HG03571 (cell line): ENCODE results near the gene UBE2Z.
"Not testable (repeated sequence)": the region's sequence is repeated elsewhere in the genome, so short reads cannot be mapped to it uniquely, and the experiment has no call there.

ENCODE experiments used
- ATAC-seq: cut with Tn5 transposase; IDR thresholded peaks from one replicate; pipeline ENCODE4 v1.9.1; 2021; ENCODE audit not compliant: unreplicated experiment

The UBE2Z gene

DNA sequence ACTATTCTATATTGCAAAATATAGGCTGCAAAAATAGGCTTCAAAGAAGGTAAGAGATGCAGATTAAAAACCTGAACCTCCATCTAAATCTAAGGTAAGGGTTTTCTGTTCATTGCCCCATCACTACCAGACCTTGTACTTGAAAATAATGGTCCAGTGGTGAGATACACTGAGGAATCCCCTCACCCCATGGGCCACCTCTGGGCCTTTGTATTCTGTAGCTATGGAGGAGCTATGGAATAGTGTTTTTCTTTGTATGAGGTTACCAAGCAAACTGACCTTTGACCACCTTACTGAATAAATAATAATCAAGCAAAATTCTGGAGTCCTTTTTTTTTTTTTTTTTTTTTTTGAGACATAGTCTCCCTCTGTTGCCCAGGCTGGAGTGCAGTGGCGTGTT lies 4.8 kb upstream of the UBE2Z start:
- no peak for ATAC-seq

GRCh38 chr17:48904428-48904827 lies 3.8 kb upstream of the UBE2Z start:
- no peak for ATAC-seq

DNA sequence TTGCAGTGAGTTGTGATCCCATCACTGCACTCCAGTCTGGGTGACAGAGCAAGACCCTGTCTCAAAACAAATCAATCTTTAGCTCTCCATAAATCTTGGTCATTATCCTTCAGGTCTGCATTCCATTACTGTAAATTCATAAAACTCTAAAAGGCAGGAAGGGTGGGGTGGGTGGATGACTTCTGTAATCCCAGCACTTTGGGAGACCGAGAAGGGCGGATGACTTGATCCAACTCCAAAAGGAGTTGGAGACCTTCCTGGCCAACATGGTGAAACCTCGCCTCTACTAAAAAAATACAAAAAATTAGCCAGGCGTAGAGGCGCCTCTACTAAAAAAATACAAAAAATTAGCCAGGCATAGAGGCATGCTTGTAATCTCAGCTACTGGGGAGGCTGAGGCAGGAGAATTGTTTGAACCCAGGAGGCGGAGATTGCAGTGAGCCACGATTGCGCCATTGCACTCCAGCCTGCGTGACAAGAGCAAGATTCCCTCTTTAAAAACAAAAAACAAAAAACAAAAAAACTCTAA lies 2.2 kb upstream of the UBE2Z start:
- ATAC-seq: no peak

- no peak for ATAC-seq
These were observed 527 bp upstream of the UBE2Z start for GRCh38 chr17:48907713-48908046.

GRCh38 chr17:48908853-48909394 lies 717 bp downstream of the UBE2Z start:
- peak; percentile 42 for ATAC-seq

- no peak for ATAC-seq
These were observed 1.6 kb downstream of the UBE2Z start for GRCh38 chr17:48909783-48910182.

GRCh38 chr17:48910370-48910769 lies 2.2 kb downstream of the UBE2Z start:
- no peak for ATAC-seq

- ATAC-seq: no peak
These were observed 4.3 kb downstream of the UBE2Z start for GRCh38 chr17:48912476-48912875.

DNA sequence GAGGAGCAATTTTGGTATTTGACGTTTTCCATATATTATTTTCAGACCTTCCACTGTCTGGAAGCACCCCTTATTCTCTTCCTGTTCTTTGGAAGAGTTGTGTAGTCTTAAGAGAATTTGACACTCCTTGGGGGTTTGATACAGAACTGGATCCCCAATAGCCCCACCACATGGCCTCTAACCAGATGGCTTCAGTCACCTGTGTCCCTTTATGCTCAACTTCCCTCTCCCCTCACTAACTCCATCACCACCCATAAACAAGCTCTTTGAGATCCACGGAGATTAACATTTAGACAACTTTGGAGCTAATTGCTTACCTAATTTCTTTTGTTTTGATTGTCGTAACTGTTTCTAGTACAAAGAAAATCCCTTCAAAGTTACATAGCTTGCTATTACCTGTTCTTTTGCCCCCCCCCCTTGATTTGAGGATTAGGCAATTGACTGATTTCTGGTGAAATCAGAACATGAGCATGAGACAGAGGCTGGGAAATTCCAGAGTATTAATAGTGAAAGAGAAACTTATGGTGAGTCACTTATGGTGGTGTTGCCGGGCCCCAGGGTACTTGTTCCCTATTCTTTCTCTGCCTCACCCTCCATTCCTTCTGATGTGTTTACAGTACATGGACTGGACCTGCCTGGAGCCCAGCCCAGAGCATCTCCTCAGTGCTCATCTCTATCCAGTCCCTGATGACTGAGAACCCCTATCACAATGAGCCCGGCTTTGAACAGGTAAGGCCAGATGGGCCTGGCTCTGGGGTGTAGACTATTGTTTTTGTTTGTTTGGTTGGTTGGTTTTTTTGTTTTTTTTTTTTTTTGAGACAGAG lies 7.5 kb downstream of the UBE2Z start:
- peak; percentile 62 for ATAC-seq

DNA sequence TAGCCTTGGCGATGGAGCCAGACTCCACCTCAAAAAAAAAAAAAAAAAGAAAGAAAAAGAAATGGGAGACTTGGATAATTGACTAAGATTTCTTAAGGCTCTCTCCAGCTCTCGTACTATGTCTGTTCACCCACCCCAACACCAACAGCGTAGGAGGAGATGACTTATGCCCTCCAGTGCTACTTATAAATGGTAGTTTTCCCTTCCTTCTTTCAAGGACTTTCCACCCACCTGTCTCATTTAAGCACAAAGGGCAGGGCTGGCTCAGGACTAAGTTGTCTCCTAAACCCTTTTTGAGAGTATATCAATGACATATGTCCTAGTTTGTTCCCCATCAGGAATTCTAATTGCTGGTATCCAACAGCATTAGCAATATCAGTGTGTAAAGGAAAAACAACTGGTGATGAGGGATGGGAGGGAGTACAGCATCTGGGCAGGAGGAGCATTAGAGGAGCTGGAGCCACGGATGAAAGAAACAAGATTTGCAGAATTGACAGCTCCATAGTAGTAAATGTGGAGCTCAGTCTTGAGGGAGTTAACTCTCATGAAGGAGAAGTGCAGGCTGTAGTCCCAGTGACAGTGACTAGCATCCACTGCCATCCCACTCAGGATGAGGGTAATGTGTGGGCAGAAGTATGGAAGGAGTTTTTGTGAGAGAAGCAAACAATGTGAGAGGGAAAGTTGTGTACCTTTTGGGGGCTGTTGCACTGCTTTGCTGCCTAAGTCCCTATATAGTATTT lies 17.2 kb downstream of the UBE2Z start:
- ATAC-seq: no peak

GRCh38 chr17:48925991-48926342 lies 17.8 kb downstream of the UBE2Z start:
- no peak for ATAC-seq

DNA sequence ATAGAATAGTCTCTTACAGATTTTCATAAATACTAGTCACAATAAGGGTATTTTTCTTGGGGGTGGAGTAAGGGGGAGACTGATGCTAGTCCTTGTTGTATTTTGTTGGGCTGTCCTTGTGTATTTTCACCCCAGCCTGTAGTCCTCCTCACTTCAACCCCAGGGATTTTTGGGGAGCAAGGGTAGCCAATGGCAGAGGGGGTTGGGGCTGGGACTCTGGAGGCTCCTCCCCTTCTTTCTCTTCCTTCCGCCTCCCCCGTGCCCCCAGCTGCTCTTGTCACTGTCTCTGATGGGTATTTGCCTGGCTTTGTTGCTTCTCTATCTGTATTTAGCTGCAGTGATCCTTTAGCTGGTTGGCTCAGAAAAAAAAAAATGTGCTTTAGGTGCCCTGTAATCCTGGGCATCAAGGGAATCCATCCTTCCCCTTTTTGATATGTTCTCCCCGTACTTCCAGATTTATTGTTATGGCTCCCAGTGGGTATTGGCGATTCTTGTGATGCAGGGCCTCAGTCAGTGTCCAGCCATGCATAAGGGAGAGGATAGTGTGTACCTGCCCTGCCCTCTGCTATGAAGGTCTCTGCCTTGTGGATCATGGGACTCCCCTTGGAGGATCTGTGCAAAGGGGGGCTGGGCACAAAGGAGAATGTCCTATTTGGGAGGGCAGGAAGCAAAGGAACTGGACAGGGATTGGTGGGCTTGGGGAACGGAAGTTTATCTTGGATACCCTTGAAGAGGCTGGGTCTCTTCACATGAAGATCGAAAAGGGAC lies 20.0 kb downstream of the UBE2Z start:
- no peak for ATAC-seq

DNA sequence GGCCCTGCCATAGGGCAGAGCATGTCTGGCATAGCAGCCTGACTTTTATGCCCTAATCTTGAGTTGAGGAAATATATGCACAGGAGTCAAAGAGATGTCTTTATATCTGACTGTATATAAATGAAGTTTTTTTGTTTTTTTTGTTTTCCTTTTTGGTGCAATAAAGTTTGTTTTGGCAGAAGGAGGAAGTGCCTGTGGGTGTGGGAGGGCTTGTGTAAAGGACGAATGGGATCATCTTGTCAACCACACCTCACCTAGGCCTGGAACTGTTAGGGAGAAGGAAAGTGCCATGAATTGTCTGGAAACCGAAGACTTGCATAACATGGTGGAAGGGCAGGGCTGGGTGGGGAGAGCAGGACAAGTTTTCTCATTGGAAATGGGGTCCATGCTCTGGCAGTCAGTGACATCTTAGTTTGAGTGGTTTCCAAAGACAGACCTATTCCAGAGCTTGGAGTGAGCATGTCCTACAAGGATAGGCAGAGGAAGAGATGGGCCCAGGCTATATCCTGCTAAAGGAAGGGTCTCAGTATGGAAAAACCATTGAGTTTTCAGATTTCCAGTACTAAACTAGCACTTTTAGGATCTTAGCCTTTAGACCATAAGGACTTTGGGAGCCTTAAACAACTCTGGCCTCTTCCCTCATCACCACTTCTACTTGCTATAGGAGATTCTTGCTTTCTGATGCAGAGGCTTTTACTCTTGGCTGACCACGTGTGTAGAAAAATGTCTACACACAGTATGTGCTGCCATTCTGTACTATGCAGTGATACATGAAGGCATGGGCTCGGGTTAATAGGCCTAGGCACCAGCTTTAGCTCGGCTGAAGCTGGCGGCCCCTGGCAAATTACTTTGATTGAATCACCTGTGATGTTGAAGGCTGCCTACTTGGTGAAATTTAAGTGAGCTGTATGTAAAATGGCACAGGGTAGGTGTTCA lies 20.9 kb downstream of the UBE2Z start:
- ATAC-seq: no peak

- no peak for ATAC-seq
These were observed 21.6 kb downstream of the UBE2Z start for GRCh38 chr17:48929812-48930165.

- no peak for ATAC-seq
These were observed 22.2 kb downstream of the UBE2Z start for GRCh38 chr17:48930435-48930873.

DNA sequence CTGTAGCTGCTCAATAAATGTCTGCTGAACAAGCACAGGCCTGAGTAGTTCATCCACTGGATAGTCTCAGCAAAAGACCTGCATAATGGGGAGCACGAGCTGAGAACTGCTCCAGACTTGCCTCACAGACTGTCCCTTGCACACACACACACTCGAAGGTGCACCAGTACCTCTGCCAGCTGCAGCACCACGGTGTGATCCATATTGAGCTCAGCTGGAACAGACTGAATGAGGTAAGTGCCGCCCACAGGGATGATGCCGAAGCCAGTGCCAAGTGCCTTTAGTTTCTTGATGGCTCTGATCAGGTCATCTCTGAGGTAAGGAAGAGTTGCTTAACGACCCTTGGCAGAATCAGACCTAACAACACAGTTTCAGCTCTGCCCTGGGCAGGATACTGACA lies 24.8 kb downstream of the UBE2Z start:
- no peak for ATAC-seq

DNA sequence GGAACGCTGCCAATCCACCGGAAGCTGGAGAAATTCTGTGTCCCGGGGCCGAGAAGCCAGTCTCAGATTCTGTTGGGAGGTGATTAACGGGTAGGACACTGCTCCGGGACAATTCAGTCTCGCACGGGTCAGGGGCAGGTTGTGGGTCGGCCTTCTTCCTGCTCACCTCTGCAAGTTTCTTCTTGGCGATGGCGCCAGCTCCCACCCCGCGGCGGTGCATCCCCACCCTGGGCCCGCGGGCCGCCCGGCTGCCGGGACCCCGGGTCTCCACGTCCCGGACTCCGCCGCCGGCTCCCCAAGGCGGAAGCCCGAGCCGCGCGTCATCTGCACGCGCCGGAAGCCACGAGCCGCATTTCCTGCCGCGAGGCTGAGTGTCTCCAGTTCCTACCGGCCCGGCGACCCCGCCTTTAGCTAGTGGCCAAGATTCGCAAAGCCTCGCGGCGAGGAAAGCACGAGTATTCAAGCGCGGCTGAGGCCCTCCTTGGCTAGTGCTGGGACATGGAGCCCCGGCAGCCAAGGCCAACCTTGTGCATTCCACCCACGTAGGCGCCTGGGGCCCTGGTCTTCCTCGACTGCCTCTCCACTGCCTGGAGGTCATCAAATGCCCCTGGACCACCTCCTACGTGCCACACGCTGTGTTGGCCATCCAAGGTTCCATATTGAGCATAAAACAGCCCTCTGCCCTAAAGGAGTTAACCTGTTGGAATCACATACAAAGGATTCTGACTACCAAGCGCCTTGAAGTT lies 36.5 kb downstream of the UBE2Z start, which contains the start of gene SNF8:
Gene SNF8, minus strand, starts transcription at position 328 of the 746 bp plus-strand sequence. Its CDS starts 108 bp downstream, at position 220.
- ATAC-seq: peak; percentile 83

DNA sequence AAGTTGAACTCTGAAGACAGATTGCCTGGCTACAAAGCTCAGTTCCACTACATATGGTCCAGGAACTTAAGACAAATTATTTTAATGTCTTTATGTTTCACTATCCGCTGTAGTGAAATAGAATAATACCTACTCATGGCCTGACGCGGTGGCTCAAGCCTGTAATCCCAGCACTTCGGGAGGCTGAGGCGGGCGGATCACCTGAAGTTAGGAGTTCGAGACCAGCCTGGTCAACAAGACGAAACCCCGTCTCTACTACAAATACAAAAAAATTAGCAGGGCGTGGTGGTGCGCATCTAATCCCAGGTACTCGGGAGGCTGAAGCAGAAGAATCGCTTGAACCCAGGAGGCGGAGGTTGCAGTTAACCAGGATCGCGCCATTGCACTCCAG lies 37.0 kb downstream of the UBE2Z start:
- not testable (repeated sequence) for ATAC-seq

DNA sequence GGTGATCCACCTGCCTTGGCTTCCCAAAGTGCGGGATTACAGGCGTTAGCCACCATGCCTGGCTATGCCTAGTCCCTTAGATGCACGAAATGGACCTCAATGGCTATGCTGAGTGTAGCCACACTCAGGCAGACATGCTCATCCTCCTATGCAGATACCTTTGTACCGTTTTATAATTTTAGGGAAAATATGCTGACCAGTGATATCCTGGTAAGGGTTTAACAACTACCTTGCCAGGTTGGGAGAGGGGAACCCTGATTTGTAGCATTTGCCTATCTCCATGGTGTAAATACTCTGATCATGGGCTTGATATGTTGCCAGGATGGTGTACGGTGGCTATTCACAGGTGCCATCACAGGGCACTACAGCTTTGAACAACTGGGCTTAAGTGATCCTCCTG lies 43.4 kb downstream of the UBE2Z start:
- ATAC-seq: no peak
